Activated gamma-delta T cell treated with Interleukin-2 at 50 U/mL for 16 hours (primary cell): ENCODE data around the gene BIN2.
A peak's percentile ranks its signal among the peaks of the same experiment; 100 is the strongest.
"Not testable (repeated sequence)": the region's sequence is repeated elsewhere in the genome, so short reads cannot be mapped to it uniquely, and the experiment has no call there.

Experiments
- DNase-seq: peaks from one replicate; pipeline ENCODE4 v3.0.0-alpha.2; 2020

Gene BIN2

DNA sequence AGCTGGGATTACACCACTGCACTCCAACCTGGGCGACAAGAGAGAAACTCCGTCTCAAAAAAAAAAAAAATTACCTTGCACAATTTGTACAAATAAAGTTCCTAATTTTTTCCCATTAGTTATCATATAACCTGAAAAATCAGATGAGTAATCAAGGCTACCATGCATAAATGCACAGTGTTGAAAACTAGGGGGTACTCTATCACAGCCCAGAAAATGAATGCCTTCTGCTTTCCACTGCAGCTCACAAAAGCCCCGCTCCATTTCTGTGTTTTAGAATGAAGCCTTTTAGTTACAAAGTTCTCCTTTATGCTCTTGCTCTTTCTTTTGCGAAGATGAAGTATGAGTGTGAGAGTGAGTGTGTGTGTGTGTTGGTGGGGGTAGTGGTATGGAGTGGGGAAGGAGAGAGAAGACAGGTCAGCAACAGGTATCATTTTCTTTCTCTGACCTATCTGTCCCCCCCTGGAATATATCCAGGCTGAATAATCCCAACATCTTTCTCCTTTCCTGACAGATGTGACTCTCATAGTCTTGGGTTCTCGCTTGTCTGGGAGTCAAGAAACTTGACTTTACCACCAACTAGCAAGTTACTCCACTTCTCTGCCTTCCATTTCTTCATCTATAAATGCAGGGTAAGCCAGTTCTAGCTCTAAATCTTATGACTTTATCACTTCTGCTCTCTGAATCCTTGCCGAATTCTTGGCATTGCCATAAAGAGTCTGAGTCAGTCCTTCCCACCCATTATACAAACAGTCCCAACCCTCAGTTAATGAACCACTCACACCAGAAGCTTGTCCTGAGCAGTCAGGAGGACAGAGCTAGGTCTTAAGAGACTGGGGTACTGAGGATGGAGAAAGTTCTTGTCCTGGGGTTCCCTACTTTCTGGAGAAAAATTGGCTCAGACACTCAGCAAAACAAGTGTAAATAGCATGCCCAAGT lies 16.1 kb downstream of the BIN2 start:
- no peak for DNase-seq

DNA sequence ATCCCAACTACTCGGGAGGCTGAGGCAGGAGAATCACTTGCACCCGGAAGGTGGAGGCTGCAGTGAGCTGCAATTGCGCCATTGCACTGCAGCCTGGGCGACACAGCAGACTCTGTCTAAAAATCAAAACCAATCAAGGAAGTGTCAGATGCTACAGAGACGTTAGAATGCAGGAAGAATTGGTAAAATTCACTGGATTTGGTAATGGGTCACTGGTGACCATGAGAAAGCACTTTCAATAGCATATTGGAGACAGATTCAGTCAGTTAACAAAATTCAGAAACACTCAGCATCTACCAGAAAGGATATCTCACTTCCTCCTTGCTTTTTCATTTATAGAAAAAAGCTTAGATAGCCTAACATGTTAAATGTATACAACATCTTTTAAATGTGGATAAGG lies 17.5 kb downstream of the BIN2 start:
- no peak for DNase-seq

DNA sequence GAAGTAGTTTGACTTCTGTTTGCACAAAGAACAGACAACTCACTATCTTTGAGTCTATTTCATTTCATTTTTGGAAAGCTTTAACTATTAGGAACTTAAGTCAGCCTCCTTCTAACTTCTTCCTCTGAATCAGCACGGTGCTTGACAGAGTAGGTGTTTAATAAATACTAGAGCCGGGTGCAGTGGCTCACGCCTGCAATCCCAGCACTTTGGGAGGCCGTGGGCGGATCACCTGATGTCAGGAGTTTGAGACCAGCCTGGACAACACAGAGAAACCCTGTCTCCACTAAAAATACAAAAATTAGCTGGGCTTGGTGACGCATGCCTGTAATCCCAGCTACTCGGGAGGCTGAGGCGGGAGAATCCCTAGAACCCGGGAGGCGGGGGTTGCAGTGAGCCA lies 23.2 kb downstream of the BIN2 start:
- DNase-seq, result not testable (repeated sequence)

DNA sequence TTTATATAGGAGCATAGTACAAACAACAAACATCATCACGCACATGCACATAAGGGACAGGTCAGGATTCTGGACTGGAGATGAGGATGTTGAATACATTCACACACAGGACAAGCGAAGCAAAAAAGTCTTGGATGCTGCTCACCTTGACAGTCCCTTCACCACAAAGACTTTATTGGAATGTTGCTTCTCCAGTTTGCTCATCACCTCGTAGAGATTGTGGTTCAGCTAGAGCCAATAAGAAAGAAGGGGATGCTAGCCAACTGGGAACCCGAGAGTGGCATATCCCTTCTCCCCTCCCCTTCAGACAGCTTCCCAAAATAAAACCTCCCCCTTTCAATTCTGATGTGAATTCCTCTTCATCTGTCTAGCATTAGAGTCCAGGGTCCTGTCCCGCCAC lies 28.3 kb downstream of the BIN2 start:
- DNase-seq, result no peak

DNA sequence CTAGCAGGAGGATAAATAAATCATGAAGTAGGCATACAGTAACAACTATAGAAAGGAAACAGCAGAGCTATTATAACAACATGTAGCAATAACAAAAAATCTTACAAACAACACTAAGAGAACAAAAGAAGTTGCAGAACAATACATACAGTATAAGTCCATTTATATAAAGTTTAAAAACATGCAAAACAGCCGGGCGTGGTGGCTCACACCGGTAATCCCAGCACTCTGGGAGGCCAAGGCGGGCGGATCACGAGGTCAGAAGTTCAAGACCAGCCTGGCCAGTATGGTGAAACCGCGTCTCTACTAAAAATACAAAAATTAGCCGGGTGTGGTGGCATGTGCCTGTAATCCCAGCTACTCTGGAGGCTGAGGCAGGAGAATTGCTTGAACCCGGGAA lies 29.9 kb downstream of the BIN2 start:
- not testable (repeated sequence) for DNase-seq

DNA sequence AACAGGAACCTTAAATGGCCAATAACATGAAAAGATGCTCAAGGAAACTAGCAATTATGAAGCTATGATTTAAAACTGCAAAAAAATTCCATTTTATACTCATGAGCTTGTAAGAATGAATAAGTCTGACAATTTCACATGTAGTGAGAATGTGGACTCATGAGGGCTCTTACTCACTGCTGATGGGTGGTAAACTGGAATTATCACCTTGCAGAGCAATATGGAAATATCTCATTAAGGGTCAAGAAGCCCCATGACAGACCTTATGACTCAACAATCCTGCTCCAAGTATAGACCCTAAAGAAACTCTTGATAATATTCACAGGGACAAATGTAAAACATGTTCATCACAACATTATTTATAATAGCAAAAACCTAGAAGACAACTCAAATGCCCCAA lies 30.3 kb downstream of the BIN2 start:
- no peak for DNase-seq

DNA sequence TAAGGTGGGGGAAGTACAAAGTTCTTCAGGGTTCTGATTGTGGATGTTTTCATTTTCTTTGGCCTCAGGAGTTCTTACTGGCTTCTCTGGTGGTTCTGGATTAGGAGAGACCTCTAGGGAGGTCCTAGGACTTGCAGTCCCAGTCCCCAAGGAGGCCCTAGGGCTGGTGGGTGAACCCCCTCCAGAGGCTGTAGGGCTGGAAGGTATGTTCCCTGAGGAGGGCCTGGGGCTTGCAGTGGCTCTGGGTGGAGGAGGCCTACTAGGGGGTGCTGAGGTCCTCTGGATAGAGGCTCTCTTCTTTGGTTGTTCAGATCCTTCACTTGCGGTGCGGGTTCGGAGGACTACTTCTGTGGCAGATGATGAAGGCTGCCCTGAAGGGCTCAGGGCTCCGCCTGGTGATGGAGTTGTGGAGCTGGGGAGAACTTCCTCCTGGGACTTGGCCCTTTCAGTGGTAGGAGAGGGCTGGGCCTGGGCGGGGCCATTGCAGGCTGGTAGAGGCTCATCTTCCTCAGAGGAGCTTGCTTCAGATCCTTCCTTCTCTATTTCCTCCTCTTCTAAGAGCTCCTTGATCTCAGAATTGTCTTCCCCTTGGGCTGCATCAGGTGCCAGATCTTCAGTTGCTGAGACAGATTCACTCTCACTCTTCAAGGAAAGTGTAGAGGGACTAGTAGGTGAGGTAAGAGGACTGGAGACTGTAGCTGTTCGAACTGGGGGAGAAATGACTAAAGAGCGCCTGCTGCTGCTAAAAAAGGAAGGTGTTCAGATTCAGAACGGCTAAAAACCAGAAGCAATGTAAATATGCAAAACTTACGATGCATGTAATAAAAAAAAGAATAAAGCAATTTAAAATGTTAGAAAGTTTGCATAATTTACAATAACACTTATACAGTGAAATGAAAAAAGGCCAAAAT lies 32.1 kb downstream of the BIN2 start:
- not testable (repeated sequence) for DNase-seq

DNA sequence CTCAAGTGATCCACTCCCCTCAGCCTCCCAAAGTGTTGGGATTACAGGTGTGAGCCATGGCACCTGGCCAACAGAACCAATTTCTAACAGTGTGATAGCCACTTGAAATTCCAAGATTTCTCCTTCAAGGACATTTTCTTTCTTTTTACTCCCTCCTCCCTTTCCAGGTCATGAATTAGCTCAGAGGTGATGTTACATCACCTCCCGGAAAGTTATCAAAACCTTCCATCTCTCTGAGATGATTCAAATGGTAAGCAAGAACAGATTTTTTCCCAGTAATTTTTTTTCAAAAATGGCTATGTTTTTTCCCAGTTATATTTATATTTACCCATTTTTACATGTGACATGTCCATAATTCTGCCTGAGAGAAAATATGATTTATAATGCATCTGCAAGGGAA lies 38.1 kb downstream of the BIN2 start:
- DNase-seq, result no peak

DNA sequence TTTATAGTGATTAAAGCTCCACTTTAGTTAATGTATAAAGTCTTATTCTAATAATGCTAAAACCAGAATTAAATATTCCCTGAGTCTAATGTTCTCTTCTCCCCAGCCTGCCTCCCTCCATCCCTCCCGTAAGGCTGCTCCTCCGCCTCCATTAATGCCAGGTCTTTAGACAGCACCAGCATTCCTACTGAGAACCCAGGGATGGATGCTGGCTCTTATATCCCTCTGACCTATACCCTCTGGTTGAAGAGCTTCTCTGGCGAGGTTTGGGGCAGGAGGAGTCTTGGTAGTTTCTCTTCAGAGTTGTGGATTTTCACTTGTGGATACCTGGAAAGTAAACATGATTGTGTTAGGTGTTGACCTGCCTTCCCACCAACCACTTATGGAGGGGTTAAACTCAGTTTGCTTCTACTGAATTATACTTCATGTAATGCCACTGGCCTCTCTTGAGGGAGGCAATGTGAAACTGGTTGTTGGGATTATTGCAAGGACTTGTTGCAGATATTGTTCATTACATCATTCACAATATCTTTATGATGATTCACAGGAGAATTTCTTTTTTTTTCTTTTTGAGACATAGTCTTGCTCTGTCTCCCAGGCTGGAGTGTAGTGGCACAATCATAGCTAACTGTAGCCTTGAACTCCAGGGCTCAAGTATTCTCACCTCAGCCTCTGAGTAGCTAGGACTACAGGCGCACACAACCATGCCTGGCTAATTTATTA lies 42.6 kb downstream of the BIN2 start:
- DNase-seq, result no peak

DNA sequence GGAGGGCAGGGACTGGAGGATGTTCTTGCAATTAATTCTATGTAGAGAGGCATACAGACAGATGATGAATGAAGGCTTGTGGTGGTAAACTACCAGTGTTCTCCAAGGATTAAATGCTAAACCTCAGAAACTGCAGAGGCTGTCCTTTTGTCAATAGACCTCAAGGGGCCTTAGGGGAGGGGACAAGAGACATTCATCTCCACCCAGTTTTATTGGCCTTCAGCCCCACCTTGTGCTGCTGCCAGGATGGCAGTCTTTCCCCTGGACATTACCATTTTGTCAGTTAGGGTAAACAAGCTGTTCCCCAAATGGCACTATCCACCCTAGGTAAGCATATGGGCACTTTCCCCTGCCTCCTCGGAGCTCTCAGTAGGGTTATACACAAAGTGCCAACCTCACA lies 48.9 kb downstream of the BIN2 start:
- no peak for DNase-seq

DNA sequence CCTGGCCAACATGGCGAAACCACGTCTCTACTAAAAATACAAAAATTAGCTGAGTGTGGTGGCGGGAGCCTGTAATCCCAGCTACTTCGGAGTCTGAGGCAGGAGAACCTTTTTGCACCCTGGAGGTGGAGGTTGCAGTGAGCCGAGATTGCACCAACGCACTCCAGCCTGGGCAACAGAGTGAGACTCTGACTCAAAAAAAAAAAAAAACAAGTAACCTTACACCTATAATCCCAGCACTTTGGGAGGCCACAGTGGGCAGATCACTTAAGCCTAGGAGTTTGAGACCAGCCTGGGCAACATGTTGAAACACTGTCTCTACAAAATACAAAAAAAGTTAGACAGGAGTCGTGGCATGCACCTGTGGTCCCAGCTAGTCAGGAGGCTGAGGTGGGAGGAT lies 51.2 kb downstream of the BIN2 start:
- DNase-seq, result not testable (repeated sequence)

DNA sequence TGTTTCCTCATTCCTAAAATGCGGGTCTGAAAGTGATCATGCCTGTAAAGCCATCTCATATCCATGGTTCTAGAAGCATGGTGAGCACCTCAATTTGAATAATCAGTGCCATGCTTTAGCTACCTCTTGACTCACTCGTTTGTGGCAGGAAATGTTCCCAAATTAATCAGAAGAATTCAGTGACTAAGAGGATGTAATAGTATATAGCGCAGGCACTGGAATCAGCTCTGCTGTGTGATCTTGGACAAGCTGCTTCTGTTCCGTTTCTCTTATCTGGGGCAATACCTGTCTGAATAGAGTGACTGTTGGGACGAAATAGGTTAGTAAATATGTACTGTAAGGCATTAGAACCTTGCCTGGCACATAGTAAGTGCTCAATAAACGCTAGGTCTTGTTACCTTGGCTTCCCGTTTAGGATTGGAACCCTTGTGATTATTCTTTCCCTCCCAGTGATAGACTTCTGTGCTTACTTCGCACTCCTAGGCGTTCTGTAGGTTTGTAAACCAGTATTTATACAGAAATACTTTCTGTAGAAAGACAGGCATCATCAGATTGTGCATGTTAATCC lies 52.9 kb downstream of the BIN2 start:
- no peak for DNase-seq

DNA sequence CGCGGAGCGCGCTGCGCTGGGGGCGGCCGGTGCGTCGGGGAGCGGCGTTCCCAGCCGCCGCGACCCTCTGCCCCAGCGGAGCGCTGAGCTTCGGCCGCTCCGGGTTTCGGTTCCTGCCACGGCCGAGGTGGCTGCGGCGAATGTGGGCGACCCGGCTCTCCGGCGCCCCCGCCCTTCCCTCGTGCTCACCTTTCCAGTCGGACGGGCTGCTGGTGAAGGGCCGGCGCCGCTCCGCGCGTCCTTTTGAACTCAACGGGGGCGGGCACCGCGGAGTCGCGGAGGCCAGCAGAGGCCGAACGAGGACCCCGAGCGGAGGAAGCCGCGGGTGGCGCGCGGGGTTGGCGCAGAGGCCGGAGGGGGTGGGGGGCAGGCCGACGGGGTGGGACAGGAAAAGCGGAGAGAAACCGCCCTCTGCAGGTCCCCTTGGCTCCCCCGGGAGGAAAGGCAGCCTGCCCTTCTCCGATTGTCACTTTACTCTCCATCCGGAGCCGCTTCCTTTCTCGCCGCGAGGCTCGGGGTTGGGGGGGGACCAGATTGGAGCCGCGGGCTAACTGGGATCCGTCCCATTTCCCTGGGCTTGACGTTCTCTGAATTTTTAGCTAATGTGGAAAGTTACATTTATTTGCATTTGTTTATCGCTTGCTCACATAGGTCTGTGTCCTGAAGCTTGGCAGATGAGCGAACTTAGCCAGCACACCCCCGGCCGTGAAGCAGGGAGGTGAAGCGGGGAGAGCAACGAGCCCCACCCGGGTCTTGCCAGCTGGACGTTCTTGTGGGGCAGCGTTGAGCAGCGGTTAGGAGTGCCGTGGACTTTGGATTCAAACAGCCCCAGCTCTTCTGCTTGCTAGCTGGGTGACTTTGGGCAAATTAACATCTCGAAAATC lies 53.7 kb downstream of the BIN2 start, which contains the start of gene SMAGP:
TSS of gene SMAGP (minus strand) at position 349 of the 884 bp plus-strand sequence. CDS start 1,137 bp downstream, outside the sequence.
- peak; percentile 41 for DNase-seq

DNA sequence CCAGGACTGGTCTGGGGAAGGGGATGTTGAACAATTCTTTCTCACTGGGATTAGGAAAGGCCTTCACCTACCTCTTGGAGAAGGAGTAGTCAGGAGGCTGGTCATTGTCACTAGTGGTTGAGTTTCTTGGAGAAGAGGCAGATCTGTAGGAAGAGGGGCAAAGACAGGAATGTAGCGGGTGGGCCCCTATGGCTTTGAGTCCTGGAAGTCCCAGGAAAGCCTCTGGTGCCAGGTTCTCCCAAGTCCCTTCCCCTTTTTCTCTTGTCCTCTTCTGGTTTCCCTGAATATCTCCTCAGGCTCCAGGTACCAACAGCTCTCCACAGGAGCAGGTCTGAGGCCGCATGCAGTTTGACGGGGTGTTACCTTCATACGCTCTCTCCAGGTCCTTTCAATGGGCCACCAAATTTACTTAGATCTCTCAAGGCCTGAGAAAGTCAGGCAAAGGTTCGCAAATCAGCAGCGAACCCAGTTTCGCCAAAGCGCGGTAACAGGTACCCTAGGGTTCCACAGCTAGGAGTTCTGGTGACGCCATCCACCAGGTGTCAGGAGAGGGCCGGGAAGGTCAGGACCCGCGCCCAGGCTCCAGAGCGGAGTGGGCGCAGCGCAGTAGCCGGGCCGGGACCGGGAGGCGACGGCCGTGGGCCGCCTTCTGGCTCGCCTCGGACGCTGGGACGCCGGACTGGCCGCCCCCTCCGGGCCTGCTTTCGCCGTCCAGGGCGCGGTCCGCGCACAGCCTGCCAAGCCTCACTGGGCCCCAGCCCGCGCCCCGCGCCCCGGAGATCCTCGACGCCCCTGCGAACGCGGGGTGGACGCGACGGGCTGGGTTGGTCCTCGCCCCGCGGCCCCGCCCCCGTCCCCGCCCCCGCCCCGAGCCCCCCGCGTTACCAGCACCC lies 54.6 kb downstream of the BIN2 start:
- peak; percentile 58 for DNase-seq

DNA sequence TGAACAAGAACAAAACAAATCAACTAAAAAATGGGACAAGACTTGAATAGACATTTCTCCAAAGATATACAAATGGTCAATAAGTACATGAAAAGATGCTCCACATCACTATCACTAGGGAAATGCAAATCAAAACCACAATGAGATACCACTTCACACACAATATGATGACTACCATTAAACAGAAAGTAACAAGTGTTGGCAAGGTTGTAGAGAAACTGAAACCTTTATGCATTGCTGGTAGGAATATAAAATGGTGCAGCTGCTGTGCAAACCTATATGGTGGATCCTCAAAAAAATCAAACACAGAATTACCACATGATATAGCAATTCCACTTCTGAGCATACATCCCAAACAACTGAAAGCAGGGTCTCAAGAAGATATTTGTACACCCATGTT lies 59.0 kb downstream of the BIN2 start:
- DNase-seq, result no peak

DNA sequence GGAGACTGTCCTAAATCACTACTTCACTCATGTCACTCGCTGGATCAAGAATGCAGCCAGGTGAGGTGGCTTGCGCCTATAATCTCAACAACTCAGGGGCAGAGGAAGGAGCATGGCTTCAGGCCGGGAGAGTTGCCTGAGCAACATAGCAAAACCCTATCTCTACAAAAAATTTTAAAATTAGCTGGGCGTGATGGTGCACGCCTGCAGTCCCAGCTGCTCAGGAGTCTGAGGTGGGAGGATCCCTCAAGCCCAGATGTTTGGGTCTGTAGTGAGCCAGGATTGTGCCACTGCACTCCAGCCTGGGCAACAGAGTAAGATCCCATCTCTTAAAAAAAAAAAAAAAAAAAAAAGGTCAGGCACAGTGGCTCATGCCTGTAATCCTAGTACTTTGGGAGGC lies 59.7 kb downstream of the BIN2 start:
- DNase-seq, result no peak

DNA sequence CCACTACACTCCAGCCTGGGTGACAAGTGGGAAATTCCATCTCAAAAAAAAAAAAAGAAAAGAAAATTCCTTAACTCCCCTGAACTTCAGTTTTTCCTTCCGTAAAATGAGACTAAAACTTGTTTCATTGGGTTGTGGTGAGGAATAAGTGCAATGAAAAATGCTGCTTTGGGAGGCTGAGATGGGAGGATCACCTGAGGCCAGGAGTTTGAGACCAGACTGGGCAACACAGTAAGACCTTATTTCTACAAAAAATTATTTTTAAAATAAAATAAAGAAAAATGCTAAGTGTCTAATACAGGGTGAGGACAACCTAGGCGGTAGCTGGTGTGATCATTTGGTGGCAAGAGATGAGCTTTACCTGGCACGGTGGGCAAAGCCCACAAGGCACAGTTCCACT lies 60.6 kb downstream of the BIN2 start:
- DNase-seq, result no peak

DNA sequence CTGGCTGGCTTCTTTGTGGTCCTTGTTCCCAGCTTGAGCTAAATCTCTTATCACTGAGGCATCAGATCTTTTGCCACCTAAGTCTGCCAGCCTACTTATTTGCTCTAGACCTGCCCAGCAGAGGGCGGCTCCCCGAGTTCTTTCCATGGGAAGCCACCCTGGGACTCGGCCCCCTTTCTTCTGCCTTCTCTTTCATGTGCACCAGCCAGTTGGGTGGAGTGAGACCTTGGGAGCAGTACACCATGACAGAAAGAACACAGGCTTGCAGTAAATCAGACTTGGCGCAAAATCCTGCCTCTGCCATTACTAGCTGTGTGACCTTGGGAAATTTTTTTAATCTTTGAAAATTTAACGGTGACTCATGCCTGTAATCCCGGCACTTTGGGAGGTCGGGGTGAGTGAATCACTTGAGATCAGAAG lies 61.2 kb downstream of the BIN2 start:
- DNase-seq, result no peak

DNA sequence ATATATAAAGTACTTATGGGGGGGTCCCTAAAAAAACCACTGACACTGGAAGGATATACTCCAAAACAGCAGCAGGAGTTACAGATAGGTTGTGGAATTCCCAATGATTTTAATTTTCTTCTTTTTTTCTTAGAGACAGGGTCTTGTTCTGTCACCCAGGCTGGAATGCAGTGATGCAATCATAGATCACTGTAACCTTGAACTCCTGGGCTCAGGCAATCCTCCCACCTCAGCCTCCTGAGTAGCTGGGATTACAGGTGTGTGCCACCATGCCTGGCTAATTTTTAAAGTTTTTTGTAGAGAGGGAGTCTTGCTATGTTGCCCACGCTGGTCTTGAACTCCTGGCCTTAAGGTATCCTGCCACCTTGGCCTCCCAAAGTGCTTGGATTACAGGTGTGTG lies 64.4 kb downstream of the BIN2 start:
- DNase-seq, result not testable (repeated sequence)

DNA sequence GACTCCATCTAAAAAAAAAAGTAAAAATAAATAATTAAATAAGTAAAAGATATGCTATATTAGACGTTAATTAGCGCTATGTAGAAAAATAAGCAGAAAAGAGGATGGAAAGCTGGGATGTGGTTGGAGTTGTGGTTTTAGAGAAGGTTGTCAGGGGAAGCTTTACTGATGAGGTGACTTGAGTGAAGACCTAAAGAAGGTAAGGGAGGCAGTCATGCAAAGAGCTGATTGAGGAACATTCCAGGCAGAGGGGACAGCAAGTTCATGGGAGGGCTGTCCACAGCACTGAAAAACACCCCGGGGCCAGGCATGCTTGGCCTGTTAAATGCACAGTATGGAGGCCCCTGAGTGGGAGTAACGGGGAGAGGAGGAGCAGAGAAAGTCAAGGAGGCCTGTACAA lies 69.4 kb downstream of the BIN2 start:
- no peak for DNase-seq
